DMS153 treated with DMSO at 0.1 percent for 48 hours (cell line): Measurements from ENCODE around the gene CLCN2.
A peak's percentile ranks its signal among the peaks of the same experiment; 100 is the strongest.

Experiments used
- DNase-seq: peaks from one replicate; lab custom pipeline; 2025; ENCODE audit not compliant: unreplicated experiment; lab: John Stamatoyannopoulos, UW

The CLCN2 gene

GRCh38 chr3:184300378-184300720 is 61.1 kb downstream of the CLCN2 start:
- no peak for DNase-seq

GRCh38 chr3:184299488-184300377 is 61.7 kb downstream of the CLCN2 start:
- DNase-seq: no peak

GRCh38 chr3:184298759-184299487 is 62.5 kb downstream of the CLCN2 start, which contains the start of gene PSMD2:
TSS of gene PSMD2 (plus strand) at chr3:184299241. CDS start at chr3:184299267, 26 bp downstream.
- DNase-seq: peak; percentile 87

- no peak for DNase-seq
These were observed 64.8 kb downstream of the CLCN2 start for GRCh38 chr3:184296616-184297015.
